DND-41 (cell line): ENCODE data around the gene COL4A1.

Experiments used
- ATAC-seq: fragments of 200-7000 bp; cut with Tn5 transposase; 3 replicates; pipeline ENCODE4 v1.9.1; 2021; ENCODE audit warnings: low read depth; ENCODE audit not compliant: insufficient read depth
- DNase-seq: peaks from one replicate; pipeline ENCODE4 v3.0.0-alpha.2; 2020
- H2AFZ ChIP-seq: 2 replicates; pipeline ENCODE4 v1.6.0; 2012; ENCODE audit warnings: low read depth, low read length
- H3K27ac ChIP-seq: 2 replicates; pipeline ENCODE4 v1.5.1; 2012; ENCODE audit warnings: low read length, inconsistent platforms
- H3K27me3 ChIP-seq: fragments of 200-600 bp; sonication (generic); 2 replicates; pipeline ENCODE4 v1.6.0; 2012; ENCODE audit warnings: low read length, mild to moderate bottlenecking, inconsistent platforms; ENCODE audit not compliant: insufficient read depth, poor library complexity
- H3K36me3 ChIP-seq: 2 replicates; pipeline ENCODE4 v1.5.1; 2012; ENCODE audit warnings: low read length, inconsistent platforms; ENCODE audit not compliant: insufficient read depth
- H3K4me1 ChIP-seq: 2 replicates; pipeline ENCODE4 v1.5.1; 2012; ENCODE audit warnings: mild to moderate bottlenecking, low read length; ENCODE audit not compliant: insufficient read depth
- H3K4me2 ChIP-seq: 2 replicates; pipeline ENCODE4 v1.6.0; 2012; ENCODE audit warnings: mild to moderate bottlenecking, moderate library complexity, low read length, inconsistent platforms; ENCODE audit not compliant: insufficient read depth
- H3K4me3 ChIP-seq, 2 experiments: fragments of 200-600 bp in 1 of 2; shearing (Covaris generic) in 1 of 2; 2 replicates each; pipeline ENCODE4 v1.5.1; 2012 to 2016; ENCODE audit warnings: inconsistent platforms in 2 of 2, low read length in 2 of 2, mild to moderate bottlenecking in 2 of 2, low read depth in 1 of 2, moderate library complexity in 1 of 2
- H3K79me2 ChIP-seq: 2 replicates; pipeline ENCODE4 v1.6.0; 2012; ENCODE audit warnings: low read length, inconsistent platforms; ENCODE audit not compliant: insufficient read depth
- H3K9ac ChIP-seq: 2 replicates; pipeline ENCODE4 v1.6.0; 2012; ENCODE audit warnings: low read depth, mild to moderate bottlenecking, inconsistent platforms, low read length, moderate library complexity
- H3K9me3 ChIP-seq: 2 replicates; pipeline ENCODE4 v1.5.1; 2012; ENCODE audit warnings: low read length, moderate library complexity, mild to moderate bottlenecking, inconsistent platforms; ENCODE audit not compliant: insufficient read depth, severe bottlenecking
- H4K20me1 ChIP-seq: 2 replicates; pipeline ENCODE4 v1.6.0; 2012; ENCODE audit warnings: low read length; ENCODE audit not compliant: insufficient read depth
- EZH2 ChIP-seq: IDR thresholded peaks from 3 replicates; pipeline ENCODE4 v1.6.1; 2012; ENCODE audit warnings: borderline replicate concordance, low read depth, mild to moderate bottlenecking, moderate library complexity, low read length, inconsistent platforms; ENCODE audit not compliant: severe bottlenecking
- TF ChIP-seq, protein P1 (sequence below): IDR thresholded peaks from 2 replicates; pipeline ENCODE4 v1.5.1; 2012; ENCODE audit warnings: borderline replicate concordance, low read length, moderate library complexity, mild to moderate bottlenecking; ENCODE audit not compliant: poor library complexity, severe bottlenecking; ENCODE audit errors: extremely low read depth

The COL4A1 gene

GRCh38 chr13:110213461-110214074, 93.4 kb downstream of the COL4A1 start:
- no peak overlapping the region for H3K4me3 ChIP-seq
- no peak for DNase-seq
- H3K27ac ChIP-seq, result no peak overlapping the region
- no peak overlapping the region for H3K4me2 ChIP-seq
- TF ChIP-seq EZH2, result no peak
- TF ChIP-seq, protein P1, sequence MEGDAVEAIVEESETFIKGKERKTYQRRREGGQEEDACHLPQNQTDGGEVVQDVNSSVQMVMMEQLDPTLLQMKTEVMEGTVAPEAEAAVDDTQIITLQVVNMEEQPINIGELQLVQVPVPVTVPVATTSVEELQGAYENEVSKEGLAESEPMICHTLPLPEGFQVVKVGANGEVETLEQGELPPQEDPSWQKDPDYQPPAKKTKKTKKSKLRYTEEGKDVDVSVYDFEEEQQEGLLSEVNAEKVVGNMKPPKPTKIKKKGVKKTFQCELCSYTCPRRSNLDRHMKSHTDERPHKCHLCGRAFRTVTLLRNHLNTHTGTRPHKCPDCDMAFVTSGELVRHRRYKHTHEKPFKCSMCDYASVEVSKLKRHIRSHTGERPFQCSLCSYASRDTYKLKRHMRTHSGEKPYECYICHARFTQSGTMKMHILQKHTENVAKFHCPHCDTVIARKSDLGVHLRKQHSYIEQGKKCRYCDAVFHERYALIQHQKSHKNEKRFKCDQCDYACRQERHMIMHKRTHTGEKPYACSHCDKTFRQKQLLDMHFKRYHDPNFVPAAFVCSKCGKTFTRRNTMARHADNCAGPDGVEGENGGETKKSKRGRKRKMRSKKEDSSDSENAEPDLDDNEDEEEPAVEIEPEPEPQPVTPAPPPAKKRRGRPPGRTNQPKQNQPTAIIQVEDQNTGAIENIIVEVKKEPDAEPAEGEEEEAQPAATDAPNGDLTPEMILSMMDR, result no peak
- H3K36me3 ChIP-seq, result no peaks in the 10 kb centered on the region
- H3K9ac ChIP-seq, result no peak overlapping the region
- H3K9me3 ChIP-seq, result no peaks in the 10 kb centered on the region
- ATAC-seq, result no peak
- H2AFZ ChIP-seq, result no peak overlapping the region
- H3K79me2 ChIP-seq, result no peaks in the 10 kb centered on the region
- peaks cover 36% of the 10 kb centered on the region for H3K27me3 ChIP-seq
- H4K20me1 ChIP-seq, result peaks cover 3% of the 10 kb centered on the region; the same call in 1 of the 2 replicates
- H3K4me1 ChIP-seq, result no peaks in the 10 kb centered on the region

DNA sequence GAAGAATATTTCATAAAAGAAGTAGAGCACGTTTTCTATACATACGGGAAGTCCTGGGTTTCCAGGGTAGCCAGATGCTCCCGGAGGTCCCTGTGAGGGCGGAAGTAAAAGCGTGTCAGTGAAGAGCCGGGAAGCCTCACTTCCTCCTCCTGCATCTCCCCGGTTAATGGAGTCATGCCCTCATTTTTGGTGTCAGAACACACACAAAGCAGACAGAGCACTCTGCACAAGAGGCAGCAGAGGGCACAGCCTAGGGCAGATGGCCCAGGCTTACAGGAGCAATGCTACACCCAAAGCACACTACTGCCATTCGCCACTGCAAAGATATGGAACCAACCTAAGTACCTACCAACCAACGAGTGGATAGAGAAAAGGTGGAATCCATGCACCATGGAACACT, 94.4 kb downstream of the COL4A1 start:
- Histone ChIP-seq H3K36me3 (no peaks in the 10 kb centered on the region), H3K27me3 (peaks cover 32% of the 10 kb centered on the region), H3K79me2 (no peaks in the 10 kb centered on the region), H4K20me1 (peaks cover 3% of the 10 kb centered on the region; the same call in 1 of the 2 replicates), H3K27ac (no peak overlapping the region), H3K4me1 (no peaks in the 10 kb centered on the region), H3K9me3 (no peaks in the 10 kb centered on the region), H3K4me2 (no peak overlapping the region), H3K4me3 (no peak overlapping the region), H2AFZ (no peak overlapping the region), H3K9ac (no peak overlapping the region)
- no peak for TF ChIP-seq EZH2
- TF ChIP-seq, protein P1, result no peak
- no peak for ATAC-seq
- DNase-seq, result no peak

DNA sequence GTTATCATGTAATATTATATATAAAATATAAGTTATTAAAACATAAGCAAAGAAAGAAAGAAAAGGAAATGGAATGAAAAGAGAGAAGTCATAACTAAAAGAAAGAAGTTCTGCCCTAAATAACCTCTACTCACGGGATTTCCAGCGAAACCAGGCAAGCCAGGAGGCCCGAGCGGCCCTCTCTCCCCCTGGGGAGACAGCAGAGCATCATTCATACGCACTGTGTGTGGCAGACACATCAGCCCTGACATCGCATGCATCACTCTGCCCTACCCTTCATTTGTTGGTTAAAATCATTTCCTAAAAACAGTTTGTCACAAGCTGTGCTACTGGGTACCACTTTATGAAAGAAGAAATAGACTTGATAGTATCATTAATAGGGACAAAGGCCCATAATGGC, 95.2 kb downstream of the COL4A1 start:
- no peak overlapping the region for H3K9ac ChIP-seq
- ATAC-seq, result no peak
- H3K4me2 ChIP-seq, result no peak overlapping the region

More for the DNA sequence above, 95.2 kb downstream of the COL4A1 start:
- Histone ChIP-seq H2AFZ (no peak overlapping the region), H3K79me2 (no peaks in the 10 kb centered on the region), H3K4me3 (no peak overlapping the region), H3K9me3 (no peaks in the 10 kb centered on the region), H3K36me3 (no peaks in the 10 kb centered on the region), H4K20me1 (peaks cover 3% of the 10 kb centered on the region; the same call in 1 of the 2 replicates), H3K27me3 (peaks cover 33% of the 10 kb centered on the region), H3K4me1 (no peaks in the 10 kb centered on the region), H3K27ac (no peak overlapping the region)
- DNase-seq, result no peak
- no peak for TF ChIP-seq EZH2
- TF ChIP-seq, protein P1, result no peak
